Lower lobe of right lung (tissue), 2 donors: ENCODE measurements around the gene USP7. TPM values are rescaled to one million over a fixed set of nuclear protein-coding genes. Genes with fewer than 3 reads are reported as not detected.

Experiments
- ATAC-seq, 2 donors: fragments of 200-7000 bp; cut with Tn5 transposase; one replicate each; pipeline ENCODE4 v1.9.1; 2020 to 2022; ENCODE audit warnings: mild to moderate bottlenecking in 2 of 2, moderate library complexity in 2 of 2
- DNase-seq: peaks from one replicate; pipeline ENCODE4 v3.0.0-alpha.2; 2020
- H3K27ac ChIP-seq: fragments of 200-600 bp; one replicate; pipeline ENCODE4 v1.8.0; 2022
- H3K27me3 ChIP-seq: fragments of 200-600 bp; one replicate; pipeline ENCODE4 v1.8.0; 2022; ENCODE audit warnings: low read depth
- H3K36me3 ChIP-seq: fragments of 200-600 bp; one replicate; pipeline ENCODE4 v1.8.0; 2022; ENCODE audit warnings: mild to moderate bottlenecking
- H3K4me1 ChIP-seq: fragments of 200-600 bp; one replicate; pipeline ENCODE4 v1.8.0; 2022
- H3K4me3 ChIP-seq: fragments of 200-600 bp; one replicate; pipeline ENCODE4 v1.8.0; 2022; ENCODE audit warnings: mild to moderate bottlenecking
- H3K9me3 ChIP-seq: fragments of 200-600 bp; one replicate; pipeline ENCODE4 v1.8.0; 2022
- CTCF ChIP-seq: fragments of 200-600 bp; IDR thresholded peaks from one replicate; pipeline ENCODE4 v1.8.0; 2022; ENCODE audit warnings: antibody characterized with exemption, mild to moderate bottlenecking
- intact Hi-C: fragments of 100-400 bp; cut with DNase I; formaldehyde crosslinking; loops from one replicate; pipeline ENCODE4 v1.11.0; 2022
- total RNA-seq: library from RNA; stranded (reverse); fragmentation: NEBNext Ultra II Directional; extraction: Animal tissue kit (Norgen Biotek cat#: 25700); gene quantifications from one replicate; pipeline ENCODE4 v1.2.1, GENCODE V29; 2021
- donor health status: DM: no; HTN: yes; CAD: no; lungs with severe emphysema.

The USP7 gene
- total RNA-seq, 1 donor from 2014 or later = 87.5 TPM

- Histone ChIP-seq H3K9me3 (no peaks in the 10 kb centered on the region), H3K4me3 (no peak overlapping the region), H3K27me3 (no peaks in the 10 kb centered on the region), H3K27ac (no peak overlapping the region), H3K36me3 (peaks cover 97% of the 10 kb centered on the region), H3K4me1 (no peaks in the 10 kb centered on the region)
- ATAC-seq (no peak), DNase-seq (peak; percentile 24)
- TF ChIP-seq CTCF = no peak
- intact Hi-C loops = no loop called here
Measured at GRCh38 chr16:8894736-8895334, 68.9 kb downstream of the USP7 start.

- Histone ChIP-seq H3K4me1 (no peaks in the 10 kb centered on the region), H3K4me3 (no peak overlapping the region), H3K9me3 (no peaks in the 10 kb centered on the region), H3K36me3 (peaks cover 95% of the 10 kb centered on the region), H3K27me3 (no peaks in the 10 kb centered on the region), H3K27ac (no peak overlapping the region)
- intact Hi-C loops = no loop called here
- TF ChIP-seq CTCF = no peak
- ATAC-seq = no peak
- peak; percentile 24 for DNase-seq
Measured at GRCh38 chr16:8893976-8894690, 69.6 kb downstream of the USP7 start.

- ATAC-seq (no peak), DNase-seq (peak; percentile 28)
- no peaks in the 10 kb centered on the region for H3K9me3 ChIP-seq
- H3K27ac ChIP-seq = no peak overlapping the region
- intact Hi-C loops = no loop called here
- H3K4me3 ChIP-seq = no peak overlapping the region
- H3K27me3 ChIP-seq = no peaks in the 10 kb centered on the region
- TF ChIP-seq CTCF = no peak
- no peaks in the 10 kb centered on the region for H3K4me1 ChIP-seq
- peaks cover 87% of the 10 kb centered on the region for H3K36me3 ChIP-seq
Measured at GRCh38 chr16:8893426-8893825, 70.3 kb downstream of the USP7 start.

- Histone ChIP-seq H3K27me3 (no peaks in the 10 kb centered on the region), H3K9me3 (no peaks in the 10 kb centered on the region), H3K4me3 (no peak overlapping the region), H3K4me1 (no peaks in the 10 kb centered on the region), H3K27ac (no peak overlapping the region), H3K36me3 (peaks cover 78% of the 10 kb centered on the region)
- TF ChIP-seq CTCF = no peak
- ATAC-seq = no peak
- intact Hi-C loops = no loop called here
- DNase-seq = peak; percentile 45
Measured at GRCh38 chr16:8892101-8892575, 71.6 kb downstream of the USP7 start.

- peak; percentile 3 for DNase-seq
- no peak for TF ChIP-seq CTCF
Measured at GRCh38 chr16:8890549-8890921, 73.2 kb downstream of the USP7 start.

More at GRCh38 chr16:8890549-8890921, 73.2 kb downstream of the USP7 start:
- intact Hi-C loops = no loop called here
- Histone ChIP-seq H3K4me3 (no peak overlapping the region), H3K27ac (no peak overlapping the region), H3K9me3 (no peaks in the 10 kb centered on the region), H3K27me3 (peaks cover under 1% of the 10 kb centered on the region), H3K36me3 (peaks cover 62% of the 10 kb centered on the region), H3K4me1 (peaks cover 10% of the 10 kb centered on the region)
- ATAC-seq = no peak
